GM20431 (cell line): ENCODE results near the gene SORCS3.

Experiments used
- in situ Hi-C: fragments of 300-500 bp; cut with MseI, MboI; formaldehyde crosslinking; loops from one replicate; pipeline ENCODE4 v1.15.0; 2020; ENCODE audit warnings: low sequenced_read_pairs; ENCODE audit not compliant: unreplicated experiment

Gene SORCS3

DNA sequence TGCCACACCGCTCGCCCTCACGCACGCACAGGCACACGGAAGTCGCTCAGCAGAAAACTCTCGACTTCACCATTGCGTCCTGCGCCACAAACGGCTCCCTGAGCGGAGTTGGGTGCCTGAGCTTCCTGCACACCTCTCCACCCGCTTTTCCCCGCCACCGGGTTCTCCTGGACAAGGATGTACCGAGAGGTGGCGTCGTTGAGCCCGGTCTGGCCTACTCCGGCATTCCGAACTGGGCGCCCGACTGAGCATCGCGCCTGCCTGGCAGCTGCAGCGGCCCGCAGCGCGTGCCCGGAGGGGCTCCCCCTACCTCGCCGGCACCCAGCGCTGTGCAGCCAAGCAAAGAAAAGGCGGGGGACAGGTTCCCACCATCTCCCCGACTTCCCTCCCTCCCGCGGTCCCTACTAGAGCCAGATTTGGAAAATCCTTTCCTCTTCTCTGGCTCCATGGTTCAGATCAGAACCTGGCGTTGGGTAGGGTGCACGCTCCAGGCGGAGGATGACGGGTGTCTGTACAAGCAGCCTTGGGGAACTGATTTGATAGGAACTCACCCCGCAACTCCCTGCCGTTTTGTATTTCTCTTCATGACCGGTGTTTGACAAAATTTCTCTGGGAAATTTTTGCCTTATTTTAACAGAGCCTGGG, 1.7 kb downstream of the SORCS3 start:
- in situ Hi-C loops = no loop called here

DNA sequence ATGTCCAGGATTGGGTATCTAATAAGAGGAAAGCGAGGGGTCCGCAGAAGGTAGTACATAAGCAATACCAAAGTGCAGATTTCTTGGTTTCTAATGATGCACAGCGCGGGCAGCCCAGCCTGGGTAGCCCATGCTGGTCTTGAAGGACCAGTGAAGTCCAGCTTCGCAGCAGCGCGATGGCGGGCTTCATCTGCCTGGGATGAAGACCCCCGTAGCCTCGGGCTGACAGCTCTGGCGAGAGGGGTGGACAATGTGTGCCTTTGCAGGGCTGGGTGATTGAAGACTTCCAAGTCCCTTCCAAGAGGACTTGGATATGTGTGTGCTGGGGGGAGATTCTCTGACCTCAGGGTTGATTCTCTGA, 2.2 kb downstream of the SORCS3 start:
- in situ Hi-C loops = no loop called here

DNA sequence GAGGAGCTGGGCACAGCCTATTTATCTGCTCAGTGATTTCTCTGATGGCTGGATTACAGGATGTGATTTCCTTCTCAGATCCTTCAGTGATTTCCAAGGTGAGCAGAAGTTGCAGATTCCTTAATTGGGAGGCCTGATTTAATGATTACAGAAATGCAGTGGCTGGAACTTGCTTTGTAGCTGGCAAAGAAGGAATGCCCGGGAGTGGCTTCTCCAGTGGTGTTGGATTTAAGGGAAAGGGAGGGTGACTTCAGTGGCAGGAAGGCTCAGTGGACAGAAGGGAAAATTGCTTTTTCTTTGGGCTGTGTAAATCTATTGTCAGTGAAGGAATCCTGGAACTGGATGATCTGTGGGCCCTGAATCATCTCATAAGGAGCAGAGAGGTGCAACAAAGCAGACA, 5.1 kb downstream of the SORCS3 start:
- in situ Hi-C loops = no loop called here

DNA sequence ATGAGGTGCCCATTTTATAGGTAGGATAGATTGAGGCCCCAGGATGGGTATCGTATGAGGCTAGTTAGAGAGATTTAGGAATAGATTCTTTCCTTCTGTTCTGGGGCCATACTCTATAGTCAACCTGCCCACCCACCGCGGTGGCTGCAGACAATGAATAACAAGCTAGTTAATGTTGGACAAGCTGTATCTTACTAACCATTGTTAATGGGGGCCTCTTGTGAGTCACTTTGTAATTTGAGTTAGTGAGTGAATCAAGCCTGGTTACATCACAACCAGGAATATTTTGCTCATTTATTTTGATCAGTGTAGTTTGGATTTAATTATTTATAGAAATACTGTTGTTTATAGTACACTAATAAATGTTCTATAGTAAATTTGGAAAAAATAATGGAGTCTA, 7.3 kb downstream of the SORCS3 start:
- in situ Hi-C loops = no loop called here

DNA sequence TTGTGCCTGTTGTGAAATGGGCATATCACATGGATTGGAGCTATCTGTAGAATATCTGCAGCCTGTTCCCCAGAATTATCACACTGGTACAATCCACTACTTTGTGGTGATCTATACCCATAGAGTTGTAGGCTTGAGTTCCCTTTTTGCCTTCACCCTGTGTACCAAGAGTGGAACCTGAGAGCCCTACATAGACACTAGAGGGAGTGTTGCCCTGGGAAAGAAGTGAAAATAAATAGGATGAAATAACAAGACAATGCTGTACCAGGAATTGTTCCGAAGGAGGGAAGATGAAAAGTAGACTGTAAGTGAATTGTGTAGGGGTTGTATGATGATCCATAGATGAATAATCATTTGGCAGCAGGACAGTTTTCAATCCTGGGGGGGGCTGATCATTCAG, 9.0 kb downstream of the SORCS3 start:
- in situ Hi-C loops = no loop called here

DNA sequence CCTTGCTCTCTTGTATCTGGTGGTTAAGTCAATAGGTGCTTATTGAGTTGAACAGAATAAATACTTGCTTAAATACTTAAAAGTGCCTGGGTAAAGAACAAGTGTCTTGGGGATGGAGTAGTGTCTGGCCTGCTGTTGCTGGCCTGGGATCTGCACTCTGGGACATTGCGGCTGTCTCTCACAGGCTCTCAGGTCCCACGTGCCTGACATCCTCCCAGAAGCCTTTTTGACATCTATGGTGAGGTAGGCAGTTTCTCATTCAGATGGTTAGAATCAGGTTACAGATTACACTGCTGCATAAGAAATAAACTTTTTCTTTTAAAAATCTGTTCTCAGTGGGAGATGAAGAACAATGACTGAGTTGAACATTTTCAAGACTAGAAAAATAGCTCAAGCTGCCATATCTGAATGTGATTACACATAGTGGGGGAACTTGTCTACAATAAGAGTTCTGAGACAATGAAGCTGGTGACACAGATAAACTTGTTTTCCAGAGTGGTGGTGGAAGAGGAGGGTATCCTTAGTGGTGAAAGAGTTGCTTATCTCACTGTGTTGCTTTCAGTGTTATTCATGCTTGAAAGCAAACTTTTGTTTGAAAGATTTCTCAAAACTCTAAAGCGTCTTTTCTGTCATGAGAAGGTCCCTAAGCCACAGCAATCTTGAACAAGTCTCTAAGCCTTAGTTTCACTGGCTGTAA, 9.7 kb downstream of the SORCS3 start:
- in situ Hi-C loops = no loop called here

DNA sequence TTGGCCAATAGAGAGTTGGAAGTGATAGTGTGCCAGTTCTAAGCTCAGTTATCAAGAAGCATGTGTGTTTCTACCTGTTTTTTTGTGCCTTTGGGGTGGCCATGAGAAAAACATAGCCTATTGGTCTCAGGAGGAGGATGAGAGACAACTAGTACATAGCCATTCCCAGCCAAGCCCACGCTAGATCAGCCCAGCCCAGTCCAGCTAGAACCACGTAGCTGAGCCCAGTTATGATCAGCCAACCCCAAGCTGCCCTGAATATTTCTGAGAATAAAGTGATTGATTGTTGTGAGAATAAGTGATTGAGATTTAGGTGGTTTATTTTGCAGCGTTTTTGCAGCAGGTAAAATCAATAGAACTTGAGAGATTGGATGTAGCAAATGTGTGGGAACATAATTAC, 15.9 kb downstream of the SORCS3 start:
- in situ Hi-C loops = no loop called here

DNA sequence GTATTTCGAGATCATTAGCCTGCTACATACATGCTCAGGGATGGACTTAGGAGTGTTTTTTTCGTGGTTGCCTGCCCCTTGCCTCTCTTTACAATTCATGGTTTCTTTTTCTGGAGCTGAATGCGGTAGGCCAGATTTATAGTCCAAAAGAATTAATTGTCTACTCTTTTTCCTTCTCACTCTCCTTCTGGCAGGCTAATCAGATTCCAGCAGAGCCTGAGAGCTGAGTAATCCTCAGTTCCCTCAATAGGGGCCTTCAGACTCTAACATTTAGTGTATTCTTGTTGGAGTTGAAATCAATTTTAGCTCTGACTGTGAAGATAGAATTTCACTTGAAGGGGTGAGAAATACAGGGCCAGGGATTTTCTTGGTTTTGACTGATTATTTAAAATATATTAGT, 16.4 kb downstream of the SORCS3 start:
- in situ Hi-C loops = no loop called here

DNA sequence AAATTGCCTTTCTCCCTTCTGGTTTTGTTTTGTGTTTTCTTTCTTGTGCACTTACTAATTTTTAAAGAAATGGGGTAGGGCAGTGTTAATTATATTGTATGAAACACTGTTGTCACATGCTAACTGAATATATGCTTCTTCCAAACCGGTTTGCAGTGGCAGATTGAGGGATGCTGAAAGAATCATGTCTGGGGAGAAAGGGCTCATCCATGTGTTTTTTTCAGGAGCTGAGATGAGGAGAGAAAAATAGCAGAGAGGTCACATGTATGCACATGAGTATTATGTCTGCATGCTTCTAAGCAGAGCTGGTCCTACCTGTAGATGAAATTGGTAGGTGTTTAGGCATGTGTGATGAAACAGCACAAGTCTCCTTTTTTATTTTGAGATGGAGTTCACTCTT, 17.0 kb downstream of the SORCS3 start:
- in situ Hi-C loops = no loop called here

DNA sequence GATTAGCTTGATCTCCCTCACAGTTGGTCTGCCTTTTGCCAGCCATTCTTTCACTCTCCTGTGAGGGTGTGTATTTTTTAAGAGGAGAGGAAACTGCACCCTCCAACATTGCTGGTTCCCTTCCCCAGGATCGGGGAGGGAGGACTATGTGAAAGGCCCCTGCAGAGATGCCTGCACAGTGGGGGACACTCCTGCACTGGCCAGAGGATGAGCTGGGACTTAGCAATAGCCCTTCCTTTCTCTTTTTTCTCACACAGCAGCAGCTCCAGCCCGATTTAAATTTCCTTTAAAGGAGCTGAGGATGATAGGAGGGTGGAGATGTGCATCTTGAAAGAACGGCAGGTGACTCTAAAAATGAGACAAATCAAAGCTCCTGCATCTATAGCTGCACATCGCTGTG, 18.7 kb downstream of the SORCS3 start:
- in situ Hi-C loops = no loop called here

DNA sequence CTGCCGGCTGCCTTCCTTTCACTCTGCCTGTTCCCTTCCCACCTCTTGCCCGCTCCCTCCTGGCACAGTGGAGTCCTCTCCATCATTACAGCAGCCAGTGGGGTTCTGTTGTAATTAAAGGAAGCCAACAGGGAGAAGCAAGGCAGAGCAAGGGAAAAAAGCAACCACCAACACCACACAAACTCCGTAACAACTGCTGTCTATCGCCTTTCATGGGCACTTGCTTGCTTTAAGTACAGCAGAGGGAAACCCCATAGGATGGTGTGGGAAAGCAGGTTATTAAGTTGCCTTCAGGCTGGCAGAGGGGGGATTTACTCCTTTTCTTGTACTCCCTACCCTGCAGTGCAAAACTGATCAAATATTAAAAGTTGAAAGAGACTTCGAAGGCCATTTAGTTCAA, 22.0 kb downstream of the SORCS3 start:
- in situ Hi-C loops = no loop called here

DNA sequence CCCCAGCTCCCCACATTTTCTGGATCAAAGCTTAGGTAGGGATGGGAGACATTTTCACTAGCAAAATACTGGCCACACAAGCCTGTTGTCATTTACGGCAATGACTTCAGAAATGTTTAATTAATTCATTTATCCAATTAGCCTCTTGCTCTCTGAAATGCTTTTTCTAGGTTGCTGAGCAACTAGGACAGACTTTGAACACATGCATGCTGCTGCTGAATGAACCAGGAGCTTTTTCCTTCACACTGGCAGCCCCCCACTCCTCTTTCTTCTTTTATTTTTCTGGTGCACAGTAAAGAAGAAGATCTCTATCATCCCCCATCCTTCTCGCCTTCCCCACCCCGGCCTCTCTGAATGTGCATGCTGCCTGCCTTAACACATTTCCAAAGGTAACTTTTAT, 22.5 kb downstream of the SORCS3 start:
- in situ Hi-C loops = no loop called here

DNA sequence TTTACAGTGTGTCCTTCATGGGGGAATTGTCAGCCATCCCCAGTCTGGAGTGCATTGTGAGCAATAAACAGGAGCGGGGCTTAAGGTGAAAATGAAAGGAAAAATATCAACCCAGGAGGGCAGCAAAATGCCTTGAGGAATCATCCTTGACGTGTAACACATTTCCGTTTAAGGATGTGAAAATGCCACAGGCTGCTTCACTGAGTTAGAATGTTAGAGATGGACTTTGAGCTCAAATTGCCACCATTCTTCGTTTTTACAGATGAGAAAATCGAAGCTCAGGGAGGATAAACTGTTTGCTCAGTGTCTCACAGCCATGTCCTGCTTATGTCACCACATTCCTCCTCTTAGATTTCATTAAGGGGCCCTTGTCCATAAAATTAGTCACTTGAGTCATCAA, 23.1 kb downstream of the SORCS3 start:
- in situ Hi-C loops = no loop called here

DNA sequence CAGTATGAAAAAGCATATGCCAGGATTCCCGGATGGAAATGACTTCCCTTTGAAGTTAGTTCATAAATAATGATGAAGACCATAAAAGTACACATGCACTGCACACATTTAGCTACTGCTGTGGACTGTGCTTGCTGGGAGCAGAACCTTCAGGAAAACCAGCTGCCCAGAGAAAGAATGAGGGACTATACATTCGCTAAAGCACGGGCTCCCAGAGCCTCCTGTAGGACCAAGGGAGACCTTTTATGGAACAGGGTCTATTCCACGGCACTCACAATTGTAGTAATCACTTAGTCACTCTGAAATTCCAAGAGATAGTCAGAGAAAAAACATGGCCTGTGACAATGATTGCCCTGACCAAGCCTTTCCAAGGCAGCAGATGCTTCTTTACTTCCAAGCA, 24.1 kb downstream of the SORCS3 start:
- in situ Hi-C loops = no loop called here

DNA sequence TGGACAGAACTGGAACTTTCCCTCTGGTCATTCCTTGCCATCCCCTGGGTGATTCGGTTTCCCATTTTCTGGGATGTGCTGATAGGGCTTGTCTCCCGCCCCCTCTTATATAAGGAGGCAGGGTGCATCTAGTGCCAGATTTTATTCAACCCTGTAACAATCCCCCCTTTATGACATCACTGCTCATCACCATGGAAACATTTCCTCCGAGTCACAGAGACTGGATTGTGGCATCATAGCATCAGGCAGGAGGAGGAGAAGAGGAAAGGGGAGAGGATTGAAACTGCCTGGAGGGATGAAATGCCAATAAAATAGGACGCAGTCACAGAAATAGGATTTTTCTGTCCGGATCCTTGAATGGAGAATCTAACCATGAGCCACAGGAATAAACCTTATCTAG, 25.0 kb downstream of the SORCS3 start:
- in situ Hi-C loops = no loop called here

DNA sequence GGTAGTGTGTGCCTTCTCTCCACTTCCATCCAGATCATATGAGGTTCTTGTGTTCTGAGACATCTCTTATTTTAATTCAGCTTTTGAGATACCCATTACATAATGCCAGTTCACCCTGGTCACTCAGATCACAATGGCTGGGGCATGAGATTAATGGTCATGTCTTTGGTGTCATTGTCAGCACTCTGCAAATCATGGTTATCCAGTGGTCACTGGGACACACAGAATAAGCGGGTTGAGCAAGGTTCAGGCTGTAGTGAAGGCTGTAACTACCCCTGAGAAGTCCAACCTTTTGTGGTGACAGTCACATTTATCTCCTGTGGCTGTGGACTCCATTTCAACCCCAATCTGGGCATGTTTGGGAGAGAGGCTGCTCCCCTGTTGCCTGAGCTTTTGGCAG, 35.8 kb downstream of the SORCS3 start:
- in situ Hi-C loops = no loop called here

DNA sequence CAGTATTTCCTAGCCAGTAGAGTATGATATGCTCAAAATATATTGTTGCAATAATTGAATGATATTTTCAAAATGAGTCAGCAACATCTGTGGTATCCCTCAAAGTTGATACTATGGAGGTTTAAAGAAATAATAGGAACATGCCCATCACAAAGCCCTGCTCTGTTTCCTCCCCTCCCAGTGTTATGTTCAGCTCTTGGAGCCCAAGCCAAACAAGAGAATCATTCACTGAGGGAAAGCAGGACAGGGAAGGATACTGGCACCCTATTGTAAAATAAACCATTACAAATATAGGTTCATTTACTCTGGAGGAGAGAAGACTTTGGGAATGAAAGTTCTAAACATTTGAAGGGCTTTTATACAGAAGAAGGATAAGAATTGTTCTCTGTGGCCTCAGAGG, 37.6 kb downstream of the SORCS3 start:
- in situ Hi-C loops = no loop called here

DNA sequence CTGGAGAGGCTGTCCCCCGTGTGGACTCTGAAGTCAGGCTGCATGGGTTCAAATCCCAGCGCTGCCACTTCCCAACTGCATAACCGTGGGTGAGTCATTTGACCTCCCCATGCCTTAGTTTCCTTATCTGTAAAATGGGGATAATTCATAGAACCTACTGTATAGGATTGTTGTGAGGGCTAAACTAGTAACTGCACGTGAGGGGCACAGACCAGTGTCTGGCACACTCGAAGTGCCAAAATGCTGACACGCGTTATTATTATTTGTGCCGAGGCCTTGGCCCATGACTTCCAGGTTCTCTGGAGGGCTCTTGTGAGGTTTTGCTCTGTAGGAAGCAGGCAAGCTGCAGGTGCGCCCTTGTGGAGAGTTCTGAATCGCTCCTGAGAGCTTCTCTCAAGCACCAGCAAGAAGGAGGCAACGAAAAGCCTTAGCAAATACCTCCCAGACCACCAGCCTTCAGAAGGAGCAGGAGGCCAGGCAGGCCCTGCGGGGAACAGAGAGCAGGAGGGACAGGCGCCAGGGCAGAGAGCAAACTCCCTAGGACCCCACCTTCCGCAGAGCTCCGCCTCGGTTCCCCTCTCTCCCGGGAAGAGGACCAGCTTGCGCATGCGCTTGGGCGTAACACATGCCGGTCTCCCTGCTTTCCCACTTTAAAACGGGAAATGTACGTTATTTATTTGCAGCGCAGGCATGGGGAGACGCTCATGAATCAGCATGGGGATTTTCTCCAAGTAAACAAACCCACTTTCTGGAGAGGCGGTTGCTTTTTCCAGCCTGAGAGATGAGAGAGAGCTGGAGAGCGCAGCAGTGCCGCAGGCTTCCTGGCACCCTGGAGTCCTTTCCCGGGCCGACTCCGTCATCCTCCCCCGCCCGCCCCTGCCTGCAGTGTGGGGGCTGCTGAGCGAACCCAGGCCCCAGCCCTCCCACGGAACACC, 39.6 kb downstream of the SORCS3 start:
- in situ Hi-C loops = no loop called here

DNA sequence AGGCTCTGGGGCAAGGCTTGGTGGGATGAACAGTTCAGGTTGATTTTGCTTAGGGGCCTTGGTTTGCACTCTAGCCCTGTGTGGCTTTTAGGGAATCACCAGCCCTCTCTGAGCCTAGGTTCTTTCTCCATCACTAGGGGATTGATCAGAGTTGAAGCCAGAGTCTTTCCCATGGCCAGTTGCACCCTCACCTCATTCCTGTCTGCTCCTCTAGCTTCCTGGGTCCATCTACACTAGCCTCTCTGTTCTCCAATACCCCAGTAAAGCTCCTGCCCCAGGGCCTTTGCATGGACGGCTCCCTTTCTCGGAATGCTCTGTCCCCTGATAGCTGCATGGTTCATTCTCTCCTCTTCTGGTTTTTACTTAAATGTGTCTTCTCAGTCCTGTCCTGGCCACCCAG, 40.4 kb downstream of the SORCS3 start:
- in situ Hi-C loops = no loop called here

DNA sequence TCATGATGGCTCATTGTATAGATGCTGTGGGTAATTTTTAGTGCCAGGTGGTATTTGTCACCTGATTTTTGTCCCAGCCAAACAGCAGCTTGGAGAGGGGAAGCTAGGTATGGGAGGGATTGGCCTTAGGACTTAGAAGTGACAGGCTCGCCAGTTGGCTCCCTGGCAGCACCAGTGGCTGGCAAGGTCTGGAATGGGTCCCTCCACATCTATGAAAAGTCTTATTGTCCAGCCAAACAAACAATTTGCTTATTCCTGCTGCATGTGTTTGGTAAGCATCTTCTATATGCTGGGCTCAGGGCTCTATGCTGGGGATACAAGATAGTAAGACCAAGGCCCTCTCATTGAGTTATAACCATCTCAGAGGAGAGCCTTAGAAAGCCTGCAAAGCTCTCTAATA, 42.5 kb downstream of the SORCS3 start:
- in situ Hi-C loops = no loop called here

DNA sequence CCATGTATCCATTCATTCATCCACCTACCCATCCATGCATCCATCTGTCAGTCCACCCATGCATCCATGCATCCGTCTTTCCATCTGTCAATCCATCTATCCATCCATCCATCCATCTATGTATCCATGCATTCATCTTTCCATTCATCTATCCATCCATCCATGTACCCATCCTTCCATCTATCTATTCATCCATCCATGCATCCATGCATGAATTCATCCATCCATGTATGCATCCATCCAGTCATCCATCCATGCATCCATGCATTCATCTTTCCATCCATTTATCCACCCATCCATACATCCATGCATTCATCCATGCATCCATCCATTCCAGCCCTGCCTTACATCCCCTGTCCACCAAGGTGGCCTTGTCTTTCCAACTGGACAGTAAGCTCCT, 45.7 kb downstream of the SORCS3 start:
- in situ Hi-C loops = no loop called here
